Astrocyte of the spinal cord (primary cell): ENCODE results near the gene PDCD1LG2.
"Not testable (repeated sequence)": the region's sequence is repeated elsewhere in the genome, so short reads cannot be mapped to it uniquely, and the experiment has no call there.

ENCODE experiments used
- DNase-seq: peaks from one replicate; pipeline ENCODE4 v3.0.0; 2011; ENCODE audit warnings: low read depth, low spot score
- H3K4me3 ChIP-seq: 2 replicates; pipeline ENCODE4 v1.5.1; 2011; ENCODE audit warnings: low read depth, mild to moderate bottlenecking, low read length, moderate library complexity
- CTCF ChIP-seq: IDR thresholded peaks from 2 replicates; pipeline ENCODE4 v1.5.1; 2012; ENCODE audit warnings: low read depth, mild to moderate bottlenecking, low read length, inconsistent platforms
- in situ Hi-C: cut with HindIII; loops from 2 replicates; pipeline ENCODE4 v1.10.0; 2017; ENCODE audit warnings: low sequenced_read_pairs

PDCD1LG2 gene

GRCh38 chr9:5577225-5577624 lies 66.9 kb downstream of the PDCD1LG2 start:
- no peak for TF ChIP-seq CTCF
- H3K4me3 ChIP-seq, result no peak overlapping the region
- no peak for DNase-seq
- in situ Hi-C loops, result no loop called here

GRCh38 chr9:5578018-5578697 lies 67.8 kb downstream of the PDCD1LG2 start:
- DNase-seq, result no peak
- in situ Hi-C loops, result no loop called here
- no peak for TF ChIP-seq CTCF
- H3K4me3 ChIP-seq, result no peak overlapping the region

- TF ChIP-seq CTCF, result no peak
- no peak for DNase-seq
- in situ Hi-C loops, result no loop called here
- H3K4me3 ChIP-seq, result no peak overlapping the region
Measured at GRCh38 chr9:5578698-5579085, 68.4 kb downstream of the PDCD1LG2 start.

GRCh38 chr9:5579881-5580280 lies 69.5 kb downstream of the PDCD1LG2 start:
- TF ChIP-seq CTCF, result no peak
- no peak for DNase-seq
- in situ Hi-C loops, result no loop called here
- H3K4me3 ChIP-seq, result no peak overlapping the region

GRCh38 chr9:5580650-5581049 lies 70.3 kb downstream of the PDCD1LG2 start:
- in situ Hi-C loops, result no loop called here
- no peak for TF ChIP-seq CTCF

GRCh38 chr9:5581706-5582105 lies 71.4 kb downstream of the PDCD1LG2 start:
- H3K4me3 ChIP-seq, in situ Hi-C loops, DNase-seq: not testable (repeated sequence)

More at GRCh38 chr9:5580650-5581049, 70.3 kb downstream of the PDCD1LG2 start:
- DNase-seq, result no peak
- H3K4me3 ChIP-seq, result no peak overlapping the region

GRCh38 chr9:5582835-5583195 lies 72.5 kb downstream of the PDCD1LG2 start:
- in situ Hi-C loops, result no loop called here
- TF ChIP-seq CTCF, result no peak
- peak; percentile 62 for DNase-seq
- H3K4me3 ChIP-seq, result no peak overlapping the region
